T-cell (primary cell): ENCODE results near the gene TUBA3E. TPM values are rescaled to one million over a fixed set of nuclear protein-coding genes. Genes with fewer than 3 reads are reported as not detected.
"Not testable (repeated sequence)": the region's sequence is repeated elsewhere in the genome, so short reads cannot be mapped to it uniquely, and the experiment has no call there.

Experiments
- ATAC-seq, 4 experiments: fragments of 200-7000 bp in 3 of 4; fragments of 150-1000 bp in 1 of 4; cut with Tn5 transposase; replicated peaks in 1 of 4; 1 replicate in 3 of 4; 2 replicates in 1 of 4; pipeline ENCODE4 v1.10.0; 2021; ENCODE audit warnings: moderate library complexity in 3 of 4, mild to moderate bottlenecking in 2 of 4, moderate number of reproducible peaks in 1 of 4
- CTCF ChIA-PET, 2 donors: fragments of 300-600 bp; sonication (Branson Sonifier 250); formaldehyde crosslinking; loops; one replicate each; lab custom pipeline; 2022; ENCODE audit warnings: antibody characterized with exemption in 2 of 2; lab: Charles Lee
- POLR2A ChIA-PET, 2 donors: fragments of 300-600 bp; sonication (Branson Sonifier 250); formaldehyde crosslinking; loops; one replicate each; lab custom pipeline; 2022; ENCODE audit warnings: antibody characterized with exemption in 2 of 2; lab: Charles Lee
- DNase-seq, 35 experiments: peaks; one replicate each; pipeline versions ENCODE4 v3.0.0 to v3.0.0-alpha.2; 2013 to 2023
- H3K27ac ChIP-seq: one replicate; pipeline ENCODE4 v1.5.1; 2013; ENCODE audit warnings: low read length
- H3K27me3 ChIP-seq, 2 experiments: replicated peaks in 1 of 2; 1 replicate in 1 of 2; 2 replicates in 1 of 2; pipeline versions ENCODE4 v1.6.1 to v1.7.0; 2013; ENCODE audit warnings: low read length in 1 of 2, mixed read lengths in 1 of 2; ENCODE audit not compliant: control insufficient read depth in 2 of 2, insufficient read depth in 2 of 2; ENCODE audit errors: extremely low read depth in 1 of 2
- H3K36me3 ChIP-seq, 2 donors: 1 replicate in 1 of 2; 2 replicates in 1 of 2; pipeline versions ENCODE4 v1.6.1 to v1.7.0; 2013; ENCODE audit warnings: low read length in 1 of 2; ENCODE audit not compliant: control insufficient read depth in 2 of 2, insufficient read depth in 1 of 2; ENCODE audit errors: extremely low read depth in 1 of 2
- H3K4me1 ChIP-seq, 2 experiments: 1 replicate in 1 of 2; 2 replicates in 1 of 2; pipeline versions ENCODE4 v1.6.1 to v1.7.0; 2013; ENCODE audit warnings: low read length in 2 of 2, mixed read lengths in 1 of 2; ENCODE audit not compliant: insufficient read depth in 2 of 2, control insufficient read depth in 1 of 2; ENCODE audit errors: extremely low read depth in 1 of 2
- H3K4me3 ChIP-seq, 2 donors: 1 replicate in 1 of 2; 2 replicates in 1 of 2; pipeline versions ENCODE4 v1.5.1 to v1.7.0; 2013; ENCODE audit warnings: mild to moderate bottlenecking in 2 of 2, low read length in 1 of 2, moderate library complexity in 1 of 2; ENCODE audit not compliant: control insufficient read depth in 1 of 2; ENCODE audit errors: extremely low read depth in 1 of 2
- H3K9me3 ChIP-seq: 2 replicates; pipeline ENCODE4 v1.7.0; 2013
- H3K27ac Mint-ChIP-seq, 2 donors: one replicate each; pipeline ENCODE4 v1.8.0; 2020 to 2021; ENCODE audit warnings: mild to moderate bottlenecking in 2 of 2, mixed read lengths in 2 of 2
- H3K27me3 Mint-ChIP-seq, 2 donors: one replicate each; pipeline ENCODE4 v1.8.0; 2021 to 2022; ENCODE audit warnings: mixed read lengths in 2 of 2
- H3K36me3 Mint-ChIP-seq: one replicate; pipeline ENCODE4 v1.8.0; 2021; ENCODE audit warnings: mixed read lengths
- H3K4me1 Mint-ChIP-seq, 3 donors: one replicate each; pipeline ENCODE4 v1.8.0; 2020 to 2022; ENCODE audit warnings: mixed read lengths in 3 of 3, mild to moderate bottlenecking in 1 of 3
- H3K4me3 Mint-ChIP-seq, 3 donors: one replicate each; pipeline ENCODE4 v1.8.0; 2020 to 2022; ENCODE audit warnings: mild to moderate bottlenecking in 3 of 3, mixed read lengths in 3 of 3, moderate library complexity in 3 of 3
- H3K9me3 Mint-ChIP-seq, 3 donors: one replicate each; pipeline ENCODE4 v1.8.0; 2020 to 2022; ENCODE audit warnings: mixed read lengths in 3 of 3
- WGBS: methylation state at CpG from one replicate; pipeline ENCODE4 v1.1.5; 2013; ENCODE audit warnings: missing lambda C conversion rate; ENCODE audit not compliant: insufficient coverage; 5-methylcytosine and 5-hydroxymethylcytosine counted together
- total RNA-seq, 35 experiments: library from RNA in 6 of 35; stranded (reverse) in 6 of 35; fragments of 120-200 nt in 1 of 35; gene quantifications; one replicate each; pipeline versions ENCODE4 v1.2.1 to v1.2.4 and lab custom pipeline; 2013 to 2026

The TUBA3E gene
- total RNA-seq, 5 donors from 2014 or later (not counting 1 experiment from before 2014, with no cell fraction given), result not detected

- DNase-seq, H3K36me3 Mint-ChIP-seq, H3K9me3 ChIP-seq, CTCF ChIA-PET, H3K27ac Mint-ChIP-seq, H3K36me3 ChIP-seq, H3K9me3 Mint-ChIP-seq, H3K4me3 ChIP-seq, H3K27me3 ChIP-seq, H3K27ac ChIP-seq, POLR2A ChIA-PET, H3K4me1 ChIP-seq, H3K4me3 Mint-ChIP-seq, H3K4me1 Mint-ChIP-seq, ATAC-seq: not testable (repeated sequence)
- WGBS, result 91% methylated on average over 13 of the region's 21 CpGs
- peaks cover 4 to 12% of the 10 kb centered on the region in 2 donors for H3K27me3 Mint-ChIP-seq
Observed at GRCh38 chr2:130228005-130228404, 29.8 kb upstream of the TUBA3E start.

GRCh38 chr2:130222523-130222922 lies 24.3 kb upstream of the TUBA3E start:
- H3K27ac ChIP-seq, H3K36me3 Mint-ChIP-seq, H3K9me3 Mint-ChIP-seq, H3K27ac Mint-ChIP-seq, H3K9me3 ChIP-seq, H3K36me3 ChIP-seq, H3K4me3 ChIP-seq, H3K4me3 Mint-ChIP-seq, H3K27me3 ChIP-seq, ATAC-seq, DNase-seq, H3K4me1 Mint-ChIP-seq, H3K4me1 ChIP-seq, POLR2A ChIA-PET: not testable (repeated sequence)
- no CpG with 5 or more reads among the region's 4 CpGs for WGBS
- peaks cover 13 to 14% of the 10 kb centered on the region in 2 donors for H3K27me3 Mint-ChIP-seq
- CTCF ChIA-PET, result interaction anchor here in 1 of 2 donors (0.6 kb wide), 1 partner anchor 75 kb away, joined by 3 read pairs; no protein-coding TSS in a partner anchor

GRCh38 chr2:130220505-130220904 lies 22.3 kb upstream of the TUBA3E start:
- H3K9me3 ChIP-seq, H3K27ac Mint-ChIP-seq, H3K36me3 ChIP-seq, H3K4me3 ChIP-seq, H3K27me3 ChIP-seq, ATAC-seq, H3K36me3 Mint-ChIP-seq, POLR2A ChIA-PET, H3K4me3 Mint-ChIP-seq, H3K27ac ChIP-seq, DNase-seq, H3K4me1 Mint-ChIP-seq, H3K4me1 ChIP-seq, H3K9me3 Mint-ChIP-seq, CTCF ChIA-PET: not testable (repeated sequence)
- H3K27me3 Mint-ChIP-seq, result peaks cover 22 to 23% of the 10 kb centered on the region in 2 donors
- WGBS, result no CpG with 5 or more reads among the region's 1 CpG

GRCh38 chr2:130219147-130219546 lies 20.9 kb upstream of the TUBA3E start:
- H3K9me3 ChIP-seq, H3K4me3 Mint-ChIP-seq, H3K36me3 Mint-ChIP-seq, H3K4me3 ChIP-seq, H3K27me3 ChIP-seq, POLR2A ChIA-PET, H3K36me3 ChIP-seq, CTCF ChIA-PET, DNase-seq, H3K27ac Mint-ChIP-seq, H3K9me3 Mint-ChIP-seq, ATAC-seq, H3K4me1 ChIP-seq, H3K27ac ChIP-seq, H3K4me1 Mint-ChIP-seq: not testable (repeated sequence)
- no CpG with 5 or more reads among the region's 2 CpGs for WGBS
- peaks cover 25 to 26% of the 10 kb centered on the region in 2 donors for H3K27me3 Mint-ChIP-seq

GRCh38 chr2:130207051-130207450 lies 8.8 kb upstream of the TUBA3E start:
- H3K27ac Mint-ChIP-seq, H3K4me3 ChIP-seq, H3K27me3 ChIP-seq, POLR2A ChIA-PET, H3K4me3 Mint-ChIP-seq, H3K27me3 Mint-ChIP-seq, H3K27ac ChIP-seq, H3K36me3 Mint-ChIP-seq, H3K9me3 Mint-ChIP-seq, H3K4me1 ChIP-seq, DNase-seq, H3K36me3 ChIP-seq, H3K4me1 Mint-ChIP-seq, ATAC-seq, CTCF ChIA-PET, H3K9me3 ChIP-seq: not testable (repeated sequence)
- WGBS, result no CpG with 5 or more reads among the region's 13 CpGs

GRCh38 chr2:130203150-130203549 lies 4.9 kb upstream of the TUBA3E start:
- POLR2A ChIA-PET, DNase-seq, H3K9me3 ChIP-seq, H3K36me3 ChIP-seq, H3K9me3 Mint-ChIP-seq, H3K27me3 Mint-ChIP-seq, H3K4me1 Mint-ChIP-seq, H3K27ac Mint-ChIP-seq, CTCF ChIA-PET, H3K4me1 ChIP-seq, ATAC-seq, H3K27me3 ChIP-seq, H3K36me3 Mint-ChIP-seq, H3K4me3 ChIP-seq, H3K4me3 Mint-ChIP-seq, H3K27ac ChIP-seq: not testable (repeated sequence)
- no CpG with 5 or more reads among the region's 3 CpGs for WGBS

GRCh38 chr2:130202518-130202917 lies 4.3 kb upstream of the TUBA3E start:
- DNase-seq, H3K27me3 Mint-ChIP-seq, H3K36me3 Mint-ChIP-seq, H3K9me3 ChIP-seq, H3K27ac Mint-ChIP-seq, H3K4me3 ChIP-seq, H3K4me1 Mint-ChIP-seq, H3K27me3 ChIP-seq, CTCF ChIA-PET, ATAC-seq, H3K4me1 ChIP-seq, H3K36me3 ChIP-seq, H3K4me3 Mint-ChIP-seq, H3K27ac ChIP-seq, H3K9me3 Mint-ChIP-seq: not testable (repeated sequence)
- WGBS, result no CpG with 5 or more reads among the region's 7 CpGs
- POLR2A ChIA-PET, result interaction anchor here in 1 of 2 donors (0.6 kb wide), 1 partner anchor 55 kb away, joined by 3 read pairs; no protein-coding TSS in a partner anchor
